ENCODE data around the gene HOXA6.

HOXA6 gene

DNA sequence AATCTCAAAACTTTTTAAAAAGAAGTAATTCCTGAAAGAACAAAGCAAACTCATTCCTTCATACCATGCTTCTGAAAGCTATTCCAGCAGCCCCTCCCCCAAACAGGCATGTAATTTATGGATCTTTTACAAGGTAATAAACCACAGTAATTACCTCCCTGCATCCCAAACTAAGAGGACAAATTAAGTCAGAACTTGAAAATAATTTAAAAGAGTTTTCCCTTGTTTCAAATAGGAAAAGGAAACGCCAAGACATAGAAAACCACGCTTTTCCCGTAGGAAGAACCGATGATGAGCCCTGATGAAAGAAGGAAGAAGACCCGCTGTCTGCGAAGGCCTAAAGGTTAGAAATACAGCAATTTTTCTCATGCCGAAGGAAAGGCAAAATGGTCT is 25.9 kb downstream of the HOXA6 start:
- no peak for DNase-seq

DNA sequence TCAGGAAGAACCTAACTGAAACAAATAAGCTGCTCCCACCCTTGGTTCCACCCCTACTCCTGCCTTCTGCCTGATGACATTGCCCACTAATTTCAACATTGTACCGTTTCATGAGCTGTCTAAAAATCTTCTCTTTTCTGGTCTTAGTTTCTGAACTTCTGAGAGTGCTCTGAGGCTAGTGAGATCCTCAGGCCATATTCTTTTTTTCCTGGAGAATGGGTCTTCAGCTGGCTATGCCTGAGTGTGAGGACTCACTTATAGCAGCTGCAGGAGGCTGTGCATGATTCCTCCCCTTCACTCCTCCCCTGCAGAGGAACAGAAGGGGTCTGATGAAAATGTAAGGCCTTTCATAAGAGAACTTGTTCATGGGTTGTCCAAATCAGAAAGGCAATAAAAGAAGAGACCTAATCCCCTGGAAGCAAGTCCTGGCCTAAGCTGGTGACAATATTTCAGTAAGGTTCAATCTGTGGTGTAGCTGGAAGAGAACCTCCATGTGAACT is 28.1 kb downstream of the HOXA6 start:
- DNase-seq: no peak

- no peak for DNase-seq
Measured at GRCh38 chr7:27118580-27118979, 29.0 kb downstream of the HOXA6 start.

- no peak for DNase-seq
Measured at GRCh38 chr7:27117887-27118491, 29.6 kb downstream of the HOXA6 start.

GRCh38 chr7:27116962-27117886 is 30.4 kb downstream of the HOXA6 start:
- DNase-seq: no peak

- DNase-seq: no peak
Measured at GRCh38 chr7:27116031-27116961, 31.3 kb downstream of the HOXA6 start.

DNA sequence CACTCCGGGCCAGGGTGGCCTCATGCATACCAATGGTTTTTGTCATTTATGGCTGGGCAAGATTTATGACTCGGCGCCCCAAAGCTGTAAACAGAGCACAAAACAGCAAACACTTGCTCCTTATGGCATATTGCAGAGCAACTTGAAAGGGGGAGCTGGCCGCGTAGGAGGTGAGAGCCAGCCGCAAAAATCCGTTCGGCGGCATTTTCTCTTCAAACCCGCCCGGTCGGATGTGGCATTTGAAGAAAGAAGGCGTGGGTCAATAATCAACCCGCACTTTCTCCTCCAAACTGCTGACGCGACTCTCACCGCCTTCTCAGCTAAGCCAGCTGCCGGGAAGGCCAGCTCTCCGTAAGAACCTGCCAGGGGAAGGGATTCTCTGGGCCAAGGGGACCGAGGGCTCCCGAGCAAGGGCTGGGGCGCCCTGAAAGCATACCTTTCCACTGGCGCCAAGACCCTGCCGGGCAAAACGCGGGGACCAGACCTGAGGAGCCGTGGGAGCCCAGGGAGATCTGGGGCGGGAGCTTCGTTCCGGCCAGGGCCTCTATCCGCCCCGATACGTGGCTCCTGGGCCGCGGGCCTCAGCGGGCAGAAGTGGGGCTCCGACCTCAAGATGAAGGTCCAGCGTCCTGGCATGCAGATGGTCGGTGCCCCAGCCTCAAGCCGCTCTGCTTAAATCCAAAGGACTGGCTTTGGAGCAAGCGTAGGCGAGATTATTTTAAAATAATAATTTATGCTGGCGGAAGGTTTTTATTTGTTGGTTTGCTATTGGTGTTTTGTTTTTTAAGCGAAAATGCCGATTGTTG is 32.1 kb downstream of the HOXA6 start:
- no peak for DNase-seq

DNA sequence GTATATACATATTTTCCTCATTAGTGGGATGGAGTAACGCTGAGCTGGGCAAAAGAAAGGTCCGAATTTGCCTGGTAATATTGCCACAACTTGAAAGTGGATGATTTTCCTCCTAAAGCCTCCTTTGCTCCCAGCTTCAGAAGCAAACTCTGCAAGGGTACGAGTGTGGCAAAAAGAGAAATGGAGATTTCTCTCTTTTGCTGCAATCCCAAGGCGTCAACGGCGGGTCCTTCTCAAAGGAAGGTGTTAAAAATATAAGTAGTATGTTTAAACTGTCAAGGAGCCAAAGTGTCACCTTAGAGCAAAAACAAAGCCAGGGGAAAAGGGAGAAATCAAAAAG is 32.7 kb downstream of the HOXA6 start:
- DNase-seq: no peak

- DNase-seq: no peak
Measured at GRCh38 chr7:27113991-27114769, 33.4 kb downstream of the HOXA6 start.

DNA sequence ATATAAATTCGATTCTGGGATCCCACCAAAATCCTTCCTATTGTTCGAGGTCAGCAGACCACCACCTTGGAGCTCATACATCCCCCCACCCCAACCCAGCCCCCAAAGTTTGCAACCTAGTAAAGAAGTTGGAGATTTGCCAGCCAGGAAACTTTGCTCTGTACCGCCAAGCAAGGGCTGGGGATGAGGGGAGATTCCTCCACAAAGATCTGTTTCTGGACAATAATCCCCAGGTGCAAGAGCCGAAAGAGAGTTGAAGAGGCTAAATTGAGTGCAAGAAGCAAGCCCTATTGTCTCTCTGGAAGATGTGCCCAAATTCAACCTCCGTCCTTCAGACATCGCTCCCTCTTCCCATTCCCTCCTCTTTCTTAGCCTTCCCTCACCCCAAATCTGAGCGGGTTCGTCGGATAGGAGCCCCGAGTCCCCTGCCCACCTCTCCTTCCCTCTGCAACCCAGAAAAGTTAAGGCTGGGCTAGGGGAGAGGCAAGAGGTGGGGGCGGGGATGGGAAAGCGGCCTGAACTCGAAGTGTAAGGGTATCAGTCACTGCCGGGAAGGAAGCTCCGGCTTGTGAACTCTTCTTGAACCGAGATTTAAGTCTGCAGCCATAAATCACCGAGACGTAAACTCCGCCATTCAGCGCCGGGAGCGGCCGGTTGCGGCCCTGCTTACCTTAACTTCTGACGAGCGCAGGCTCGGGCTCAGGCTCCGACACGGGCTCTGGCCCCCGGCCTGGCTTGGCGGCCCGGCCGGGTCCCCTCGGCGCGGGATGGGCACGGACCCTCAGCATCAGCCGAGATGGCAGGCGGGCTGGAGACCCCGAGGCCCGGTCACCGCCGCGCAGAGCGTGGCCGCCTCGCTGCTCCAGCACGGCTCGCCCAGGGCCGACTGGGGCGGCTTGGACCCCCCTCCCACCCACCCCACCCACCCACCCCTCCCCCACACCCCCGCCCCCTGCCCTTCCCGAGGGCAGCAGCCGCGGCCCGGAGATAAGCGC is 34.3 kb downstream of the HOXA6 start:
- no peak for DNase-seq

DNA sequence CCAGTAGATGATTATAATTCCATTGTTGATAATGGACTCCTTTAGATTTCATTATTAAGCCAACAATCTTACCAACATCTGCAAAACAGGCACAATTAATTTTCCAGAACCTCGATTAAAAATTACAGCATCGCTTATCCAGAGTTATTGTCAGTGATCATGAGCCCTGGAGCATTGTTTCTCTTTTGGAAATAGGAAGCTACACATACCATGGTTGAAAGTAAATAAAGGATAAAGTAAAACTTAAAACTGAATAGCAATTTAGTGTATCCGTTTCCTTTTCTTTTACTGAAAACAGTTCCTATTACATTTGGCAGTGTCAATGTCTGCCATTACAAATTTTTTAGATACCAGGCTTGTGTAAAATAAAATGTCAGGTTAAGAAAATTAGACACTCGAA is 35.2 kb downstream of the HOXA6 start:
- DNase-seq: no peak

- DNase-seq: no peak
Measured at GRCh38 chr7:27111751-27112277, 35.8 kb downstream of the HOXA6 start.

- no peak for DNase-seq
Measured at GRCh38 chr7:27111042-27111750, 36.4 kb downstream of the HOXA6 start.

GRCh38 chr7:27110186-27111031 is 37.2 kb downstream of the HOXA6 start:
- no peak for DNase-seq

DNA sequence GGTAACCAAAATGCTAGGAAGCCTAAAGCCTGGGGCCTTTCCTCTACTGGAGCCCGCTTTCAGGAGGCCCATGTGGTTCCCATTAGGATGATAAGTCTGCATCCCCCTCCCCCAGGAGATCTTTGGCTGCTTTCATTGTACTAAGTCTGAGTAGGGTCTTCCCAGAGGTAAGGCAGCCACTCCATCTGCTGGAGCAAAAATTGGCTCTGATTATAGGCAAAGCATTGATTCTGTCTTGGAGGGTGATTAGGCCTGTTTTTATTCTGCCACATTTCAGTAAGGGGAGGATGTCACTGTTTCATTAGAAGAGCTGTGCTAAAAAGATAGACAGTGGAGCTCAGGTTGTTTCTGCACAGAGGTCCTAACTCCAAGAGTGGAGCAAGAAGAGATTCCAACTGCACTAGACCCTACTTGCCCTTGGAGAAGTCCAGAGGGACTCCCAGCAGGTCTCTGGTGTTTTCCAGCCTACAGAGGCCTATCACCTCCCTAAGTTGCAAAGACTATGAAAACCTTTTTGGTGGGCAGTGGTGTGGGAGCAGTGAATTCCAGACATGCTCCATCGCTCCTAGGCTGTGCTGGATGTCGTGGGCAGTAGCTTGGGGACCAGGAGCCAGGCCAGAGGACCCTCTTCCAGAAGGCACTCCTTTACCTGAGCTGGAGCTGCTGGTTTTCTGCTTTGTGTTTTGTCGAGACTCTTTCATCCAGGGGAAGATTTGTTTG is 37.9 kb downstream of the HOXA6 start:
- DNase-seq: no peak

DNA sequence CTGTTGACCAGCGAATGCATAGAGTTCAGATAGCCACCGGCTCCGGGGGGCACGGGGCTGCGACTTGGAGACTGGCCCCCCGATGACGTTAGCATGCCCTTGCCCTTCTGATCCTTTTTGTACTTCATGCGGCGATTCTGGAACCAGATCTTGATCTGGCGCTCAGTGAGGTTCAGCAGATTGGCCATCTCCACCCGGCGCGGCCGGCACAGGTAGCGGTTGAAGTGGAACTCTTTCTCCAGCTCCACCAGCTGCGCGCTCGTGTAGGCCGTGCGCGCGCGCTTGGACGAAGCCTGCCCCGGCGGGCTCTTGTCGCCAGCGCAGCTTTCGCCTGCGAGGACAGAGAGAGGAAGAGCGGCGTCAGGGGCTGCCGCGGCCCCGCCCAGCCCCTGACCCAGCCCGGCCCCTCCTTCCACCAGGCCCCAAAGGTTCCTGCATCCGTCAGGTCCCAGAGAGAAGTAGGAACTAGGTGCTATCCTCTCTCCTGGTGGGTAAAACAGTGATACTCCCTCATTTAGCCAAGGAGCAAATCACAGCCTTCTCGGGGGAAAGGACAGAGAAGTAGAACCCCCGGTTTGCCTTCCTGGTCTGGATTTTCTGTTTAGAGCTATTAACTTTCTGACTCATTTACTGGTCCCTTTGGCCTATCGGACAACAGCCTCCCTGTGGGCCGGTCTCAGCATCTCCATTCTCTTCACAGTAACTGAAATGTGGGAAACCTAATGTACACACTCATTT is 39.0 kb downstream of the HOXA6 start:
- DNase-seq: no peak

Data from activated T-cell treated with anti-CD3 and anti-CD28 coated beads, Interleukin-2, amount 50 U/mL, for 1 hour (primary cell).